HG02571 (cell line): ENCODE measurements around the gene SNX17.
A peak's percentile ranks its signal among the peaks of the same experiment; 100 is the strongest.
"Not testable (repeated sequence)": the region's sequence is repeated elsewhere in the genome, so short reads cannot be mapped to it uniquely, and the experiment has no call there.

Experiments
- ATAC-seq: cut with Tn5 transposase; IDR thresholded peaks from one replicate; pipeline ENCODE4 v1.9.1; 2021; ENCODE audit warnings: mild to moderate bottlenecking, moderate library complexity; ENCODE audit not compliant: unreplicated experiment

Gene SNX17, protein sequence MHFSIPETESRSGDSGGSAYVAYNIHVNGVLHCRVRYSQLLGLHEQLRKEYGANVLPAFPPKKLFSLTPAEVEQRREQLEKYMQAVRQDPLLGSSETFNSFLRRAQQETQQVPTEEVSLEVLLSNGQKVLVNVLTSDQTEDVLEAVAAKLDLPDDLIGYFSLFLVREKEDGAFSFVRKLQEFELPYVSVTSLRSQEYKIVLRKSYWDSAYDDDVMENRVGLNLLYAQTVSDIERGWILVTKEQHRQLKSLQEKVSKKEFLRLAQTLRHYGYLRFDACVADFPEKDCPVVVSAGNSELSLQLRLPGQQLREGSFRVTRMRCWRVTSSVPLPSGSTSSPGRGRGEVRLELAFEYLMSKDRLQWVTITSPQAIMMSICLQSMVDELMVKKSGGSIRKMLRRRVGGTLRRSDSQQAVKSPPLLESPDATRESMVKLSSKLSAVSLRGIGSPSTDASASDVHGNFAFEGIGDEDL

DNA sequence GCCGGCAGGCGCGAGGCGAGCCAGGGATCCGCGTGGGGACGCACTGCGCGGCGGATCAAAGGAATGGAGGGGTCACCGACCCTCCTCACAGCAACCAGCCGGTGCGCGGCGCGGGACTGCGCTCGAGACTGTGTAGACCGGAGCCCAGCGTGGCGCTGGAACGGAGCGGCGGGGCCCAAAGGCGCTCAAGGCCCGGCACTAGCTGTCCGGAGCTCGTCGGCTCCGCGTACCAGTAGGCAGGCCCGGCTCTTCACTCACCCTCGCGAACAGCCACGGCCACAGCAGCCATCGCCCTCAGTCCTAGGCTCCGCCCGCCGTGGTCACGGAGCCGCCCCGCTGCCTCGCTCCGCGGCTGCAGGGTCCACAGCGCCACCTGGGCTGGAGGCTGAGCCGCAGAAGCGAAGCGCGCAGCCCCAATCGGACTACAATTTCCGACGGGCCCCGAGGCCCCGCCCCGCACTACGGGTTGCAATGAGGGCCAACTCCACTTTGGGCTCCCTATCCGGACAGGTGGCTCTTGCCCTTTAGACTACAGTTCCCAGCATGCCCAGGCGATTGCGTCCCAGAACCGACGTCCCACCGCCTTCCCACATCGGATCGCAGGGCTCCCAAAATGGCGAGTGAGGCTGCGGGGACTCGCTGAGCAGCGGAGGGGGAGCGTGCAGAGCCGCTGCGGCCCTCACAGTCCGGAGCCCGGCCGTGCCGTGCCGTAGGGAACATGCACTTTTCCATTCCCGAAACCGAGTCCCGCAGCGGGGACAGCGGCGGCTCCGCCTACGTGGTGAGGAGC is at the start of gene SNX17, which contains the start of gene EIF2B4:
Gene SNX17 (plus strand): TSS at position 591 of the 790 bp plus-strand sequence. CDS start 128 bp downstream, at position 719.
Gene EIF2B4 (minus strand): TSS at position 313 of the 790 bp plus-strand sequence. CDS start 24 bp downstream, at position 289.
- peak; percentile 91 for ATAC-seq

DNA sequence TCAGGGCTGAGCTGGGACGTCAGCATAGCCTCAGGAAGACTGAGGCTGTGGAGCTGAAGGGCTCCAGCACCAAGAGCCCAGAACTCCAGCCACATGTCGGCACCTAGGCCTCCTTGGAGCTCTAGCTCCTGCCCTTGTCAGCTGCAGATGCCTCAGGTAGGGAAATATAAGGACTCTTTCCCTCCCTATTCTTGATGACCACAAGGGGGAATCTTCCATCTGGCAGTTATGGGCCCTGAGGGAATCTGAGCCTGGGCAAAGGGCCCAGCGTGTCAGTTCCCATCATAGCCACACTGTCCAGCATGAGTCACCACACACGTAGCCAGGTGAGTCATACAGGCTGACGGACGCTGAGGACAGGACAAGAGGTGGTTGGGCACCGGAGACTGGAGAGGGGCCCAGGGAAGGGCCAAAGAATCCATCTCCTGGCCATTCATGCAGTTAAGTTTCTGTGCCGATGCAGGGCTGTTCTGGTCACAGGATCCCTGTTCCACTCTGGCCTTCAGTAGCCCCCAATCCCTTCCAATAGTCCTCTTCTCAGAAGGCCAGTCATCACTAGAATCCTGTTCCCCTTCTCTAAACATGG is 49.4 kb upstream of the SNX17 start:
- no peak for ATAC-seq

DNA sequence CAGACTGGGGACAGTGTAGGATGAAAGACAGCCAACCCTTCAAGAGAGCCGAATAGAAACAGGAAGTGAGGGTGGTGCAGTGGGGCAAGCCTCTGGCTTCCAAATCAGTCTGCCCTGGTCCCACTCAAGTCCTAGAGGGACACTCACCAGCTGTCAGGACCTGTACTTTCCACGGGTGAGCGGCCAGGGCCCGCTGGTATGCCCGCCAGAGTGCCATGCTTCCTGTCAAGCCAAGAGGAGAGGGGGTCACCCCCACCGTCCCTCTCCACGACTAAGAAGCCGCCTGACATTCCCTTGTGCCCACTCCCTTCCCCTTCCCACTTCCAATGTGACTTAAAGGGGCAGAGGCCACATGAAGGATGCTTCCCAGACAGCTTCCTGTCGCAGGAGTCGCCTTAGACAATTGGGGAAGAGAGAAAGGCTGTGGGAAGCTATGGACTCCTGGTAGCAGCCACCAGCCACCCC is 48.1 kb upstream of the SNX17 start:
- ATAC-seq: peak; percentile 19

DNA sequence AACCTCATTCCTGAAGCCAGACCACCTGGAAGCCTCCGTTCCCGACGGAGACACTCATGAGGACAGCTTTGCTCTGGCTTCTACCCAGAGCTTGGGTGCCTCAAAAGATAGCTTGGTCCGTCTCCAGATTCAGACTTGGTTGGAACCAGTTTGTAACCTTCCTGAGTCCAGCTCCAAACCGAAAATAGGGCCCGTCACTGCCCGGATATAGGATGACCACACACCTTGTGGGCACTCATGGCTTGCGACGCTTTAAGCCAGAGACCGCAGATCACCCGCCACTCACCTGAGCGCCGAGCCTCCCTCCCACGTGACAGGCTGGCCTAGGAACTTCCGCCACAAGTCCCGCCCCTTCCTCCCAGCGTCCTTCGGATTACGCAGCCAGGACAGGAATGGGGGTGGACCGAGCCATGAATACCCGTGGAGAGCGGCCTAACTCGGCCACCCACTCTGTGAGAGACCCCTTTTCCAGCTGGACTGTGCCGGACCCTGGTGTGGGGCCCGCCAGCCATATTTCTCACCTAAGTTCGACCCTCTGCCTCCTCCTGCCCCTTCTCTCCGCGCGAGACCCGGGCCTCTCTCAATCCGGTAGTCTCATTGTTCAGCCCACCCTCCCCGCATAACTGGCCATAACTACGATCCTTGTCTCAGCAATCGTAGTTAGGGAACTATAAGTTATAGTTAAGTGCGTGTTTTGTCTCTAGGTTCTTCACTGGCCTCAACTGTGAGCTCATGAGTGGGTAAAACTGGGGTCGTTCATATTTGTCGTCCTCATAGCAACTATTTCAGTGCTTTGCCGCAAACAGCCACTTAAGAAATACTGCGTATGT is 47.4 kb upstream of the SNX17 start, which contains the start of gene MPV17:
Gene MPV17 (minus strand): TSS at position 332 of the 830 bp plus-strand sequence. CDS start 580 bp downstream, outside the sequence.
- peak; percentile 94 for ATAC-seq

DNA sequence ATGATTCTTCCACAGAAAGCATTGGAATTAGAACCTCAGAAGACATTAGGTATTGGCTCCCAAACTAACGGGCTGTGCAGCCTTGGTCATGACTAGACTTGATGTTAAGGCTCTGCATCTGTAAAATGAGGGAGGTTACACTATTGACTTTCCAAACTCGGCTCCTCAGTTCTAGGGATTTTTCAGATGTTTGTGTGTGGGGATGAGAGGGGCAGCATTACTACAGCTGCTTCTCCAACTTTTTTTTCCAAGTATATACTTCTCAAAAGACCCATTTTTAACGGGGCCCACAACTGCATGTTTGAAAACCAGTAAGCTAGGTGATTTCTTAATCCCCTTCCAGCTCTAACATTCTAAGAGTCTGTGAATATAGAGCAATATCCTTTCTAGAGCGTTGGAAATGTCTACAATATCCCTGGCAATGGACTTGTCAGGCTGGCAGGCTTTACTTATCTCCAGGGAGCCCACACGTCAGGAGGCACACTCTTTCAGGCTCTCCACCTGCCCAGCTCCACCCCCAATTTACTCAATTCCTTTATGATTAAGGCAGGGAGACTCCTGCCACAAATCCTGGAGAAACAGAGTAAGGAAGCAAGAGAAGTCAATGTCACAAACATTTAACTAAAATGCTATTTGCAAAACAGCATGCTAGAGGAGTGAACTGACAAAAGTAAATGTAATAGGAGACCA is 46.7 kb upstream of the SNX17 start:
- no peak for ATAC-seq

DNA sequence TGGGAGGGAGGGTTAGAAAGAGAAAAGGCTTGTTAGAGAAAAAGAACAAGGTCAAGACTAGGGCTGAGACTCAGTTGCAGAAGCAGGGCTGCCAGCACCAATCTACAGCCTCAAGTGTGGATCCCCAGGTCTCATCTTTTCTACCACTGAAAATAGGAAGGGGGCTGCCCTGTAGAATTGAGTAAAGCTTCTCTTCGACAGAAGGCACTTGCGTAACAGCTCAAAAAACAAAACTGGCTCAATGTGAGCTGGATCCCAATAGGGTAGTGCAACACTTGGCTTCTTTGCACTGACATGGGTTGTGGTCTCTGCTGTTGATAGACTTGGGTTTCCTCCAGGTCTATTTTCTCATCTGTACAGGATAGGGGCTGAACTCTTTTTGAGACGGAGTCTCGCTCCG is 45.7 kb upstream of the SNX17 start:
- ATAC-seq: no peak

DNA sequence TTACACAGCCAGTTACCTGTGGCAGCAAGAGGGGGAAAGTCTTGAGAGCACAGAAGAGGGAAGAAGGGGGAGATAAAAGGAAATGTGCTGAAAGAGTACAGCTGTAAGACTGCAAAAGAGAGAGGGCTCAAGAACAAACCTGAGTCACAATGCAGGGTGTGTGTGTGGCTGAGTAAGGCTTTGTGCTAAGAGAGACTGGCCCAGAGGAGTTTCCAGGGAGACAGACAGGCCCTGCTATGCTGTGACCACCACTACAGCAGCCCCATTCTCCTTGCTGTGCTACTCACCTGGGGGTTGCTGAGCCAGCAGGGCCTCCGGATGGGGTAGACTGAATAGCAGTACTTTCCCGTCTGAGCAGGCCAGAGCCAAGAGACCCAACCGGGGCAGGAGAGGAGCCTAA is 35.1 kb upstream of the SNX17 start:
- ATAC-seq: no peak

DNA sequence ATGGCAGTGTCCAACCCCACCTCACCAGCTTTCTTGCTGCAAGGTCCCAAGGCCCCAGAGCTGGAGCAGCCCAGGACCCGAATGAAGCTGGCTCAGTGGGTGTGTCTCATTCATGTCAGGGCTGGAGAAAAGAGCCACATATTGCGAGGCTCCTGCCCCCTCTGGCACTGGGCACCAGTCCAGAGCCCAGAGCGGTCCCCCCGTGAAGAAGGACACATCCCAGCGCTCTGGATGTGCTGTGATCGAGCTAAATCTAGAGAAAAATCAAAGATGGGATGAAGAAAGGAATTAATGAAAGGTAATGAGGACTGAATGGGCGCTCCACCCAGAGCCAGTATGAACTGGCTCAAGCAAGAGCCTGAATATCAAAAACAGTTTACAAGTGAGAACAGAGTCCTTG is 34.2 kb upstream of the SNX17 start:
- no peak for ATAC-seq

DNA sequence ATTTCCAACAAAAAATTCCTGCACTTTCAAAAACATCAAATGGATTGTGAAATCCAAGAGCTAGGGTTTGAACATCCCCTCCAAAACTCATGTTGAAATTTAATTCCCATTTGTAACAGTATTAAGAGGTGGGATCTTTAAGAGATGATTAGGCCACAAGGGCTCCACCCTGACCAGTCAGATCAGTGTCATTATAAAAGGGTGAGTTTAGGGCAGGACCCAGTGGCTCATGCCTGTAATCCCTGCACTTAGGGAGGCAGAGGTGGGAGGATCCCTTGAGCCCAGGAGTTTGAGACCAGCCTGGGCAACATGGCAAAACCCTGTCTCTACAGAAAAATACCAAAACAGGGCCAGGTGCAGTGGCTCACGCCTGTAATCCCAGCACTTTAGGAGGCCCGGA is 22.8 kb upstream of the SNX17 start:
- ATAC-seq: no peak

DNA sequence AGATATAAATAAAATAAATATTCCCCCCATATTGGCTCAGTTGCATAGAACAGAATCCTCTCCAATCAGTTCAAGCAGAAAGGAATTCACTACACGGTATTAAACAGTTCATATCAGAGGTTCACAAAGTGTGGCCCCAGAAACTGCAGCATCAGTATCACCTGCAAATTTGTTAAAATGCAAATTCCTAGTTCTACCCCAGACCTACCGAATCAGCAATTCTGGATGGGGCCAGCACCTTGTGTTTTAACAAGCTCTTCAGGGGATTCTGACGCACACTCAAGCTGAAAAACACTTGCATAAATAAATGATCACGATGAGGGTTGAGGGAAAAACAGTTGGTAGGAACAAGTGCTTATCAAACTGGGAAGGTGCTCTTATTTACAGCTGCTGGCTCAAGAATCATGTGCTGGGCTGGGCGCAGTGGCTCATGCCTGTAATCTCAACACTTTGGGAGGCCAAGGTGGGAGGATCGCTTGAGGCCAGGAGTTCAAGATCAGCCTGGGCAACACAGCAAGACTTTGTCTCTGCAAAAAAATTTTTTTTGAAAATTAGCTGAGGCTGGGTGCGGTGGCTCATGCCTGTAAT is 20.2 kb upstream of the SNX17 start:
- no peak for ATAC-seq

DNA sequence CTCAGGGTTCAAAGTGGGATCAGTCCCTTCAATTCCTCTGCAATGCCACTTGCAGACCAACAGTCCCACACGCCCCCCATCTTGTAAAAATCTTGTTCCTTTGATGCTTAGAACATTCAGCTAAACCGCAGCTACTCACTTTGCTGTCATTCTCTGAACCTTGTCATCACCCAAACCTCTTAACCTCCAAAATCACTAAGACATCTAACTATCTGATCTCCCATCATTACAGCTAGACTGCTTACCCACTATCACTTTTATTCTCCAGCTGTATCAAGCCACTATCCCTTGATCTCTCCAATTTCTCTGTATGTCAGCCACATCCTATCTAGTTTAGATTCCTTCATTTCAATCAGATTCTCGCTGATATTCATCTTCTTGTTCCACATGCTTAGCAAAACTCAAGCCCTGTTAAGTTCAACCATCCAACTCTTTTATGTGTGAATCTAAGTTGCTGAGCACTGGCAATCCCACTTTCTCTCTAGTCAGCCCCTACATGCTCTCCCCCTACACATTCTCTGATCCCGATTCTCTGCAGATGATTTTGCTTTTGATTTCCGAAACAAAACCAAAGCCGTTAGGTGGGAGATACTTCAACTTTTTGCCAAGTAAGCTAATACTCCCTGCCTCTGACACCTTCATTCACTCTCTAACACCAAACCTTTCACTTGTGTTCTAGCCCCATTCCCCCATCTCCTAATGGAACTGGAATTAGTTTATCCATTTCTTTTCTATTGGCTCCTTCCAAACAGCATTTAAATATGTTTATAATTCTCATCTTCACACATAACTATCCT is 18.4 kb upstream of the SNX17 start:
- ATAC-seq: no peak

DNA sequence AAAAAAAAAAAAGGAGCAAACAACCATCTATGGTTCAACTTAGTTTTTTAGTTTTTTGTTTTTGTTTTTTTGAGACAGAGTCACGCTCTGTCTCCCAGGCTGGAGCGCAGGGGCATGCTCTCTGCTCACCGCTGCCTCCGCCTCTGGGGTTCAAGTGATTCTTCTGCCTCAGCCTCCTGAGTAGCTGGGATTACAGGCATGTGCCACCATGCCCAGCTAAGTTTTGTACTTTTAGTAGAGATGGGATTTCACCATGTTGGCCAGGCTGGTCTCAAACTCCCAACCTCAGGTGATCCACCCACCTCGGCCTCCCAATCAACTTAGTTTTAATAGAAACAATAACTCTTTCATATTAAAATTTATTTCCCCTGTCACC is 17.0 kb upstream of the SNX17 start:
- ATAC-seq: not testable (repeated sequence)

DNA sequence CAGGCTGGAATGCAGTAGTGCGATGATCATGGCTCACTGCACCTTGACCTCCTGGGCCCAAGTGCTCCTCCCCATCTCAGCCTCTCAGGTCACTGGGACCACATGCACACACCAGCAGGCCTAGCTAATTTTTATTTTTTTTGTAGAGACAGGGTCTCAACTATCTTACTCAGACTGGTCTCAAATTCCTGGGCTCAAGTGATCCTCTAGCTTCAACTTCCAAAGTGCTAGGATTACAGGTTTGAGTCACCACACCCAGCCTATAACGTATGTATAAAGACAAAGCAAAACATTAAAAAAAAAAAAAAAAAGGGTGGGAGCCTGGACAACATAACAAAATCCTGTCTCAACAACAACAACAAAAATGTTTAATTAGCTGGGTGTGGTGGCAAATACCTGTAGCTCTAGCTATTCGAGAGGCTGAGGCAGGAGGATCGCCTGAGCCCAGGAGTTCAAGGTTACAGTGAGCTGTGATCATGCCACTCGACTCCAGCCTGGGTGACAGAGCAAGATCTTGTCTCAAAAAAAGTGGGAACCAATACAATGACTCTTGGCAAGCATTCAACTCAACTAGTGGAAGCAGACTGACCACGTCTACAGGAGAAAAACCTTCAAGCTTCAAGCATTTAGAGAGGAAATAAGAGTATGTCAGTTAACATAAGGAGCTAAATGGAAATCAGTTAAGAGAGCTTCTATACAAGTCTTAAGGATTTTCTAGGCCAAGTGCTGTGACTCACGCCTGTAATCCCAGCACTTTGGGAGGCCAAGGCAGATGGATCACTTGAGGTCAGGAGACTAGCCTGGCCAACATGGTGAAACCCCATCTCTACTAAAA is 16.4 kb upstream of the SNX17 start:
- ATAC-seq: no peak

DNA sequence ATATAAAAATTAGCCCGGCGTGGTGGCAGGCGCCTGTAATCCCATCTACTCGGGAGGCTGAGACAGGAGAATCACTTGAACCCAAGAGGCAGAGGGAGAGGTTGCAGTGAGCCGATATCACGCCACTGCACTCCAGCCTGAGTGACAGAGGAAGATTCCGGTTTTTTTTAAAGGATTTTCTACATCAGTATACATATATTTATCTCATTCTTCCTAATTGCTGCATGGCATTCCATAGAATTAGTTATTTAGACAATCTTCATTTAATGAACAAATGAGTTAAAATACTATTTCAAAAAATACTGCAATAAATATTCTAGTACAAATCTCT is 15.9 kb upstream of the SNX17 start:
- no peak for ATAC-seq

DNA sequence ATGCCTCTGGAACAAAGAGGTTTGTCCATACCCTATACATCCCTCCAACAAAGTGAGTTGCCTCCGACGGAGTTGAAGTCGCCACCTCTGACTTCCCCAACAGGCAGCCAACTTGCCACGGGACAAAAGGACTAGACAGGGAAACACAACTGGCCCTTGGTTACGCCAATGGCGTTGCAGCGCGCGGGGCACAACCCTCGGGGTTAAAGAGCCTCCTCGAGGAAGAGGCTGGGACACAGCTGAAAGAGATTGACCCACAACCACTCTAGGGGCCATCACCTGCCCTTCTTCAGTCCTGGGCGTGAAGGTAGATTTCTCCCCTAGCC is 14.4 kb upstream of the SNX17 start:
- ATAC-seq: peak; percentile 25

DNA sequence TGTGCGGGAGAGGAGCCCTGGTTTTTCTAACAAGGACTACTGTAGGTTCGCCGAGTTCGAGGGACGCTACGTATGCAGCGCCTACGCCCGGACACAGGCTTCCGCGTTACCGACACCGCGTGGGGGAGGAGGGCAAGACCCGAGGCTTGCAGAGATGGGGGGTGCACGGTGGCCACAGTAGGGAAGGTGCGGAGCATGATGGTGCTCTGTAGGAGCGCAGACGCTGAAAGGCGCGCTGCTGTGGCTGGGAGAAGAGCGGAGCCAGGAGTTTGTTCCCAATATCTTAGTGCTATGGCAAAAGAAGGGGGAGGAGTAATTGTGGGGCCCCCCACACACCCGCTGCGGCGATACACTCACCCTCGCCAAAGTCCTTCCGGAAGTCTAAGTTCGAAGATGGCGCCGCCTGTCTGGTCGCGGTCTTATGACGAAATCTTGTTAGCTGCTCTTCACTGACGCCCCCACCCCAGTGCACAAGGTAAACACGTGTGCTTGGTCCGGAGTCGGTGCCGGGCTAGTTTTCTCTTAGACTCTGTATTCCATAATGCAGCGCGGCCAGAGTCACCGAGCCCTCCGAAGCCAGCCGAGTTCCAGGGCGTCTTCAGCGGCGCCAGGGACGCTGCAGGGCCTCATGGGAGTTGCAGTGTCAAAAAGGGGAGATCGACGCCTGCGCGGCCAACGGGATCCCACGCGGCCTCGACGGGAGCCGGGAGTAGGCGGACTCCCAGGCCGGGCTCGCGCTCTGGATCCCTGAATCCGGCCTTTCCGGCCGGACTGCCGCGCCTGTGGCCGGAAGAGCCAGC is 13.8 kb upstream of the SNX17 start, which contains the start of gene GTF3C2:
Gene GTF3C2 (minus strand): TSS at position 383 of the 800 bp plus-strand sequence. CDS start 13,210 bp downstream, outside the sequence.
- ATAC-seq: peak; percentile 69
